Measurements from ENCODE around the gene DOK4. TPM values are rescaled to one million over a fixed set of nuclear protein-coding genes. Genes with fewer than 3 reads are reported as not detected.

The DOK4 gene
- total and polyA plus RNA-seq, 2 donors (not counting 3 experiments of a cell fraction or from before 2014, with no cell fraction given) = 22.3 to 23.4 TPM

- no peak overlapping the region for H2AFZ ChIP-seq (ENCODE audit: low read depth, low read length)
- no peaks in the 10 kb centered on the region for H3K9me3 ChIP-seq (replicated peaks; ENCODE audit: control insufficient read depth, insufficient read depth, low read length)
- BruUV-seq (replicated peaks) = no TSS peak
- no peak for DNase-seq (ENCODE audit: low read depth, low spot score)
- H3K79me2 ChIP-seq (ENCODE audit: control insufficient read depth, insufficient read depth, low read length) = no peaks in the 10 kb centered on the region
- no peak for FAIRE-seq
- no peak overlapping the region for H3K27ac ChIP-seq (ENCODE audit: insufficient read depth, low read depth, low read length)
- peaks cover 7% of the 10 kb centered on the region for H3K4me1 ChIP-seq (ENCODE audit: control insufficient read depth, extremely low read depth, insufficient read depth, low read length)
- ChIA-PET POLR2A (no interaction called here), CTCF (interaction anchor here (1.2 kb wide), 3 partner anchors 37 to 96 kb away, joined by 3 to 4 read pairs (median 3); partner anchors contain the start of gene POLR2C)
- dilution Hi-C loops (cut with MboI; ENCODE audit: extremely low pct_ligation_motif_present, low sequenced_read_pairs) = no loop called here
- intact Hi-C loops (cut with micrococcal nuclease) = no loop called here
- no peaks in the 10 kb centered on the region for H4K20me1 ChIP-seq (replicated peaks; ENCODE audit: control insufficient read depth, extremely low read depth, insufficient read depth, low read length)
- H3K9me1 ChIP-seq (replicated peaks; ENCODE audit: control insufficient read depth, extremely low read depth, insufficient read depth, low read length) = no peaks in the 10 kb centered on the region
- peaks cover 0 to 4% of the 10 kb centered on the region in 2 experiments for H3K36me3 ChIP-seq (ENCODE audit: control insufficient read depth in 2 of 2, extremely low read depth in 1 of 2, insufficient read depth in 2 of 2, low read length in 2 of 2)
- no peak overlapping the region for H3K9ac ChIP-seq (replicated peaks; ENCODE audit: extremely low read depth, insufficient read depth, low read length)
- H3K4me2 ChIP-seq (ENCODE audit: insufficient read depth, low read length) = no peak overlapping the region
- H3K27me3 ChIP-seq (ENCODE audit: control insufficient read depth in 2 of 2, insufficient read depth in 2 of 2, low read length in 2 of 2) = no peaks in the 10 kb centered on the region
- TF ChIP-seq MYC (IDR thresholded peaks at IDR 0.05; ENCODE audit: low read depth, low read length) (no peak), GATA2 (IDR thresholded peaks at IDR 0.05; ENCODE audit: insufficient read depth, insufficient read length, low read depth, low read length) (no peak), FOS (IDR thresholded peaks at IDR 0.05; ENCODE audit: borderline replicate concordance, insufficient read depth, low read length) (no peak)
- H3K4me3 ChIP-seq (replicated peaks in 1 of 3; ENCODE audit: insufficient read depth in 1 of 3, low read depth in 1 of 3, low read length in 3 of 3) = no peak overlapping the region
Observed at GRCh38 chr16:57513371-57514102, 27.2 kb upstream of the DOK4 start.

DNA sequence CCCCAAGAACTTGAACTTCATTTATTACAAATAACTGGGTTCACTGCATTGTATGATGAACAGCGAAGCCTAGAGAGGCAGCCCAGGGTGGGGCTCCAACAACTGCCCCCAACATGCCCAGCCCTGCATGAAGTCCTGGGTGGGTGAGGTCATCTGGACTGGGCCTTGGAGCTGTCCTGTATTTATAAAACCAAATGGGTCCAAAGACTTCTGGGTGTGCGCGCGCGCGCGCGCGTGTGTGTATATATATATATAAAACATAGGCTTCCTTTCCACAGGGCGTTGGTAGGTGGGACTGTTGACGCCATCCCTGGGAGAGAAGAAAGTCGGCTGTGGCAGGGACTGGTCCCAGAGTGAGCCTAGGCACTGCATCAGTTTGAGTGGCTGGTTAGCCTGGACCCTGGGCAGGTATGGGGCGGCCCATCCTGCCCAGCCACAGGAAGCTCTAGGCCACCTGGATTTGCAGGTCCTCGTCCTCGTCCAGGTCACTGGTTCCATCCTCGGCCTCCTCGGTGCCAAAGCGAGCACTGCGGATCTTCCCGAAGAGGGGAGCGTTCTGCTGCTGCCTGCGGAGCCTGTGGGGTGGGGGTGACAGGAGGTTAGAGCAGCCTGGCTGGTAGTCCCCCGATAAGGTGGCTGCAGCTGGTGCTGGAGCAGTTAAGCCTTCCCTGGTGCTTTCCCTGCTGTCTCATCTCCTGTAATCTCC, 26.2 kb upstream of the DOK4 start:
- FAIRE-seq = no peak
- POLR2A ChIA-PET = no interaction called here
- Histone ChIP-seq H3K36me3 (ENCODE audit: control insufficient read depth in 2 of 2, extremely low read depth in 1 of 2, insufficient read depth in 2 of 2, low read length in 2 of 2) (peaks cover 0 to 2% of the 10 kb centered on the region in 2 experiments), H3K27ac (ENCODE audit: insufficient read depth, low read depth, low read length) (no peak overlapping the region), H3K79me2 (ENCODE audit: control insufficient read depth, insufficient read depth, low read length) (no peaks in the 10 kb centered on the region), H2AFZ (ENCODE audit: low read depth, low read length) (no peak overlapping the region), H3K9me1 (replicated peaks; ENCODE audit: control insufficient read depth, extremely low read depth, insufficient read depth, low read length) (no peaks in the 10 kb centered on the region), H4K20me1 (replicated peaks; ENCODE audit: control insufficient read depth, extremely low read depth, insufficient read depth, low read length) (no peaks in the 10 kb centered on the region), H3K4me2 (ENCODE audit: insufficient read depth, low read length) (no peak overlapping the region), H3K9ac (replicated peaks; ENCODE audit: extremely low read depth, insufficient read depth, low read length) (no peak overlapping the region), H3K9me3 (replicated peaks; ENCODE audit: control insufficient read depth, insufficient read depth, low read length) (no peaks in the 10 kb centered on the region), H3K27me3 (ENCODE audit: control insufficient read depth in 2 of 2, insufficient read depth in 2 of 2, low read length in 2 of 2) (peaks cover 0 to 2% of the 10 kb centered on the region in 2 experiments), H3K4me3 (replicated peaks in 1 of 3; ENCODE audit: insufficient read depth in 1 of 3, low read depth in 1 of 3, low read length in 3 of 3) (no peak overlapping the region), H3K4me1 (ENCODE audit: control insufficient read depth, extremely low read depth, insufficient read depth, low read length) (peaks cover 7% of the 10 kb centered on the region)
- dilution Hi-C loops (cut with MboI; ENCODE audit: extremely low pct_ligation_motif_present, low sequenced_read_pairs) (no loop called here), intact Hi-C loops (cut with micrococcal nuclease) (no loop called here)
- DNase-seq (ENCODE audit: low read depth, low spot score) = no peak
- TF ChIP-seq EZH2 (IDR thresholded peaks at IDR 0.05; ENCODE audit: borderline replicate concordance, low read depth, low read length, severe bottlenecking) = no peak
- TF ChIP-seq POLR2A (IDR thresholded peaks at IDR 0.05; ENCODE audit: low read depth, low read length) = no peak
- TF ChIP-seq FOS (IDR thresholded peaks at IDR 0.05; ENCODE audit: borderline replicate concordance, insufficient read depth, low read length) = no peak
- no peak for TF ChIP-seq GATA2 (IDR thresholded peaks at IDR 0.05; ENCODE audit: insufficient read depth, insufficient read length, low read depth, low read length)
- TF ChIP-seq, protein P1, sequence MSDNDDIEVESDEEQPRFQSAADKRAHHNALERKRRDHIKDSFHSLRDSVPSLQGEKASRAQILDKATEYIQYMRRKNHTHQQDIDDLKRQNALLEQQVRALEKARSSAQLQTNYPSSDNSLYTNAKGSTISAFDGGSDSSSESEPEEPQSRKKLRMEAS (IDR thresholded peaks at IDR 0.05; ENCODE audit: insufficient read depth, insufficient read length) = no peak
- TF ChIP-seq POLR2AphosphoS5 (IDR thresholded peaks at IDR 0.05; ENCODE audit: insufficient read depth, low read depth, low read length) = no peak
- TF ChIP-seq, protein P2, sequence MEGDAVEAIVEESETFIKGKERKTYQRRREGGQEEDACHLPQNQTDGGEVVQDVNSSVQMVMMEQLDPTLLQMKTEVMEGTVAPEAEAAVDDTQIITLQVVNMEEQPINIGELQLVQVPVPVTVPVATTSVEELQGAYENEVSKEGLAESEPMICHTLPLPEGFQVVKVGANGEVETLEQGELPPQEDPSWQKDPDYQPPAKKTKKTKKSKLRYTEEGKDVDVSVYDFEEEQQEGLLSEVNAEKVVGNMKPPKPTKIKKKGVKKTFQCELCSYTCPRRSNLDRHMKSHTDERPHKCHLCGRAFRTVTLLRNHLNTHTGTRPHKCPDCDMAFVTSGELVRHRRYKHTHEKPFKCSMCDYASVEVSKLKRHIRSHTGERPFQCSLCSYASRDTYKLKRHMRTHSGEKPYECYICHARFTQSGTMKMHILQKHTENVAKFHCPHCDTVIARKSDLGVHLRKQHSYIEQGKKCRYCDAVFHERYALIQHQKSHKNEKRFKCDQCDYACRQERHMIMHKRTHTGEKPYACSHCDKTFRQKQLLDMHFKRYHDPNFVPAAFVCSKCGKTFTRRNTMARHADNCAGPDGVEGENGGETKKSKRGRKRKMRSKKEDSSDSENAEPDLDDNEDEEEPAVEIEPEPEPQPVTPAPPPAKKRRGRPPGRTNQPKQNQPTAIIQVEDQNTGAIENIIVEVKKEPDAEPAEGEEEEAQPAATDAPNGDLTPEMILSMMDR (IDR thresholded peaks at IDR 0.05; ENCODE audit: extremely low read depth in 1 of 2, insufficient read depth in 1 of 2, low read depth in 1 of 2, low read length in 2 of 2) = no peak
- no peak for TF ChIP-seq MYC (IDR thresholded peaks at IDR 0.05; ENCODE audit: low read depth, low read length)
- TF ChIP-seq JUN (IDR thresholded peaks at IDR 0.05; ENCODE audit: borderline replicate concordance, insufficient read depth, insufficient read length, low read depth) = no peak
- BruUV-seq (replicated peaks) = no TSS peak
- CTCF ChIA-PET = interaction anchor here (1.2 kb wide), 1 partner anchor 50 kb away, joined by 4 read pairs; the partner anchor contains the start of gene POLR2C

Measured in endothelial cell of umbilical vein (primary cell).